Measurements from ENCODE around the gene ACOT9.
"Not testable (repeated sequence)": the region's sequence is repeated elsewhere in the genome, so short reads cannot be mapped to it uniquely, and the experiment has no call there.

ACOT9 gene

GRCh38 chrX:23692166-23692565 lies 50.9 kb downstream of the ACOT9 start:
- no peak overlapping the region for H3K27ac ChIP-seq
- TF ChIP-seq, protein P1, sequence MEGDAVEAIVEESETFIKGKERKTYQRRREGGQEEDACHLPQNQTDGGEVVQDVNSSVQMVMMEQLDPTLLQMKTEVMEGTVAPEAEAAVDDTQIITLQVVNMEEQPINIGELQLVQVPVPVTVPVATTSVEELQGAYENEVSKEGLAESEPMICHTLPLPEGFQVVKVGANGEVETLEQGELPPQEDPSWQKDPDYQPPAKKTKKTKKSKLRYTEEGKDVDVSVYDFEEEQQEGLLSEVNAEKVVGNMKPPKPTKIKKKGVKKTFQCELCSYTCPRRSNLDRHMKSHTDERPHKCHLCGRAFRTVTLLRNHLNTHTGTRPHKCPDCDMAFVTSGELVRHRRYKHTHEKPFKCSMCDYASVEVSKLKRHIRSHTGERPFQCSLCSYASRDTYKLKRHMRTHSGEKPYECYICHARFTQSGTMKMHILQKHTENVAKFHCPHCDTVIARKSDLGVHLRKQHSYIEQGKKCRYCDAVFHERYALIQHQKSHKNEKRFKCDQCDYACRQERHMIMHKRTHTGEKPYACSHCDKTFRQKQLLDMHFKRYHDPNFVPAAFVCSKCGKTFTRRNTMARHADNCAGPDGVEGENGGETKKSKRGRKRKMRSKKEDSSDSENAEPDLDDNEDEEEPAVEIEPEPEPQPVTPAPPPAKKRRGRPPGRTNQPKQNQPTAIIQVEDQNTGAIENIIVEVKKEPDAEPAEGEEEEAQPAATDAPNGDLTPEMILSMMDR (IDR thresholded peaks at IDR 0.05), result no peak
- no peak overlapping the region for H3K4me3 ChIP-seq (ENCODE audit: low read depth in 1 of 2, low read length in 1 of 2)
- no peaks in the 10 kb centered on the region for H3K36me3 ChIP-seq
- H3K9me3 ChIP-seq, result no peaks in the 10 kb centered on the region
- no peaks in the 10 kb centered on the region for H3K27me3 ChIP-seq
- no peaks in the 10 kb centered on the region for H3K4me1 ChIP-seq (ENCODE audit: control insufficient read depth in 1 of 2, insufficient read depth in 1 of 2, low read depth in 1 of 2, low read length in 1 of 2)

- H3K4me1 ChIP-seq (ENCODE audit: control insufficient read depth in 1 of 2, insufficient read depth in 1 of 2, low read depth in 1 of 2, low read length in 1 of 2); H3K36me3 ChIP-seq; H3K27me3 ChIP-seq; H3K9me3 ChIP-seq; H3K27ac ChIP-seq; H3K4me3 ChIP-seq (ENCODE audit: low read depth in 1 of 2, low read length in 1 of 2): not testable (repeated sequence)
These were observed 66.6 kb downstream of the ACOT9 start for GRCh38 chrX:23676486-23676885.

GRCh38 chrX:23673108-23673507 lies 70.0 kb downstream of the ACOT9 start:
- TF ChIP-seq, protein P1 (IDR thresholded peaks at IDR 0.05), result no peak
- Histone ChIP-seq H3K36me3 (no peaks in the 10 kb centered on the region), H3K27ac (no peak overlapping the region), H3K27me3 (no peaks in the 10 kb centered on the region), H3K9me3 (no peaks in the 10 kb centered on the region), H3K4me3 (ENCODE audit: low read depth in 1 of 2, low read length in 1 of 2) (no peak overlapping the region), H3K4me1 (ENCODE audit: control insufficient read depth in 1 of 2, insufficient read depth in 1 of 2, low read depth in 1 of 2, low read length in 1 of 2) (peaks cover 3 to 4% of the 10 kb centered on the region in 2 experiments)

GRCh38 chrX:23670528-23670927 lies 72.5 kb downstream of the ACOT9 start:
- H3K4me3 ChIP-seq (ENCODE audit: low read depth in 1 of 2, low read length in 1 of 2), result no peak overlapping the region
- H3K4me1 ChIP-seq (ENCODE audit: control insufficient read depth in 1 of 2, insufficient read depth in 1 of 2, low read depth in 1 of 2, low read length in 1 of 2), result peaks cover 21 to 23% of the 10 kb centered on the region in 2 experiments
- H3K9me3 ChIP-seq, result no peaks in the 10 kb centered on the region
- H3K27ac ChIP-seq, result no peak overlapping the region
- no peaks in the 10 kb centered on the region for H3K36me3 ChIP-seq
- no peaks in the 10 kb centered on the region for H3K27me3 ChIP-seq
- TF ChIP-seq, protein P1 (IDR thresholded peaks at IDR 0.05), result no peak

GRCh38 chrX:23668335-23668734 lies 74.7 kb downstream of the ACOT9 start:
- Histone ChIP-seq H3K4me3 (ENCODE audit: low read depth in 1 of 2, low read length in 1 of 2) (peak overlapping the region in 1 of 2 experiments; percentile 62), H3K4me1 (ENCODE audit: control insufficient read depth in 1 of 2, insufficient read depth in 1 of 2, low read depth in 1 of 2, low read length in 1 of 2) (peaks cover 21 to 23% of the 10 kb centered on the region in 2 experiments), H3K27me3 (no peaks in the 10 kb centered on the region), H3K27ac (no peak overlapping the region), H3K36me3 (no peaks in the 10 kb centered on the region), H3K9me3 (no peaks in the 10 kb centered on the region)
- TF ChIP-seq, protein P1 (IDR thresholded peaks at IDR 0.05), result no peak

DNA sequence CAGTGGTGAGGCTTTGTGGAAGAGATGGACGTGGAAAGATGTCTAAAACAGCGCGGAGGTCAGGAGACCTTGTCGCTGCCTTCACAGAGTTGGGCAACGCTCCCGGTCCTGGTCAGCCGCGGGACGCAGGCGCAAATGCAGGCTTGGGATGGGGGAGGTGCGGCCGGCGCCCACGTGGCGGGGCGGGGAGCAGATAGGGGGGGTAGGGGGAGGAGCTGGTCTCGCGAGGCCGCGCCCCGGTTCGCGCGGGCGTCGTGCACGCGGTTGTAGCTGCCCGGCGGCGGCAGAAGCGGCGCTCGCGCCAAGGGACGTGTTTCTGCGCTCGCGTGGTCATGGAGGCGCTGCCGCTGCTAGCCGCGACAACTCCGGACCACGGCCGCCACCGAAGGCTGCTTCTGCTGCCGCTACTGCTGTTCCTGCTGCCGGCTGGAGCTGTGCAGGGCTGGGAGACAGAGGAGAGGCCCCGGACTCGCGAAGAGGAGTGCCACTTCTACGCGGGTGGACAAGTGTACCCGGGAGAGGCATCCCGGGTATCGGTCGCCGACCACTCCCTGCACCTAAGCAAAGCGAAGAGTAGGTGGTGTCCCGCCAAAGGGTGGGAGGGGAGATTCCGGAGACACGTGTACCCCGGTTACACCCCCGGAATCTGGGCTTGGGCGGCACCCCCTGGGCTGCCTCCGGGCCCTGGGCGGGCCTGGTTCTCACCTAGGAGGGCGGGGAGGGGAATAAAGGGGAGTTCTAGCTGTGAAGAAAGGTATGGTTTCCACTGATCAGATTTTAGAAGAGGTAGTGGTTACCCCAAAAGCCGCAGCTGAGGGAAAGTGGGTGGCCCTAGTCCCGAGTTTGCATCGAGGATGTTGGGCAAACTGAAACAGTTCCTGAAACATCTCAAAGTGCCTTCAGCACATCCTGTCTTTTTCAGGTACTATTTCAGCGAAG lies 75.6 kb downstream of the ACOT9 start, which contains the start of gene PRDX4:
PRDX4 (plus strand) TSS at position 255 of the 939 bp plus-strand sequence; CDS start at position 333, 78 bp downstream.
- Histone ChIP-seq H3K27me3 (no peaks in the 10 kb centered on the region), H3K4me3 (ENCODE audit: low read depth in 1 of 2, low read length in 1 of 2) (peak within 1 kb of the TSS; percentile 62 to 63), H3K4me1 (ENCODE audit: control insufficient read depth in 1 of 2, insufficient read depth in 1 of 2, low read depth in 1 of 2, low read length in 1 of 2) (peaks cover 21 to 23% of the 10 kb centered on the region in 2 experiments), H3K9me3 (no peaks in the 10 kb centered on the region), H3K27ac (peak within 1 kb of the TSS; percentile 74), H3K36me3 (no peaks in the 10 kb centered on the region)
- TF ChIP-seq, protein P1 (IDR thresholded peaks at IDR 0.05), result peak; percentile 23

All from neutrophil (primary cell).